Ascending aorta (tissue), 2 donors: ENCODE results near the gene FAM163A. TPM values are rescaled to one million over a fixed set of nuclear protein-coding genes. Genes with fewer than 3 reads are reported as not detected.

ENCODE experiments used
- DNase-seq, 2 donors: peaks; one replicate each; pipeline ENCODE4 v3.0.0-alpha.2; 2019; ENCODE audit warnings: low spot score in 2 of 2
- H3K27ac ChIP-seq, 2 donors: fragments of 200-600 bp; sonication (generic); one replicate each; pipeline ENCODE4 v1.5.1; 2016 to 2017; ENCODE audit warnings: mild to moderate bottlenecking in 1 of 2
- H3K27me3 ChIP-seq: fragments of 200-600 bp; sonication (generic); one replicate; pipeline ENCODE4 v1.5.1; 2017
- H3K36me3 ChIP-seq, 2 donors: fragments of 200-600 bp; sonication (generic); one replicate each; pipeline ENCODE4 v1.5.1; 2016
- H3K4me1 ChIP-seq, 2 donors: fragments of 200-600 bp; sonication (generic); one replicate each; pipeline ENCODE4 v1.5.1; 2016 to 2017; ENCODE audit warnings: mild to moderate bottlenecking in 1 of 2
- H3K4me3 ChIP-seq, 2 donors: fragments of 200-600 bp; sonication (generic); one replicate each; pipeline ENCODE4 v1.5.1; 2016 to 2017; ENCODE audit warnings: mild to moderate bottlenecking in 1 of 2
- H3K9me3 ChIP-seq, 2 donors: fragments of 200-600 bp; sonication (generic); one replicate each; pipeline ENCODE4 v1.5.1; 2016
- CTCF ChIP-seq, 3 experiments: fragments of 200-600 bp in 2 of 3; fragments of 450-650 bp in 1 of 3; sonication (generic) in 2 of 3; IDR thresholded peaks; one replicate each; pipeline ENCODE4 v1.5.1; 2016 to 2019; ENCODE audit warnings: antibody characterized with exemption in 3 of 3, mild to moderate bottlenecking in 1 of 3, moderate library complexity in 1 of 3
- intact Hi-C: fragments of 100-400 bp; cut with DNase I; formaldehyde crosslinking; loops from one replicate; pipeline ENCODE4 v1.15.1; 2023
- total RNA-seq: library from RNA; depleted of rRNA; stranded (reverse); fragments of >200 nt; gene quantifications from one replicate; pipeline ENCODE4 v1.1.0, GENCODE V29; 2016

Gene FAM163A
- total RNA-seq, 1 donor from 2014 or later: not detected

DNA sequence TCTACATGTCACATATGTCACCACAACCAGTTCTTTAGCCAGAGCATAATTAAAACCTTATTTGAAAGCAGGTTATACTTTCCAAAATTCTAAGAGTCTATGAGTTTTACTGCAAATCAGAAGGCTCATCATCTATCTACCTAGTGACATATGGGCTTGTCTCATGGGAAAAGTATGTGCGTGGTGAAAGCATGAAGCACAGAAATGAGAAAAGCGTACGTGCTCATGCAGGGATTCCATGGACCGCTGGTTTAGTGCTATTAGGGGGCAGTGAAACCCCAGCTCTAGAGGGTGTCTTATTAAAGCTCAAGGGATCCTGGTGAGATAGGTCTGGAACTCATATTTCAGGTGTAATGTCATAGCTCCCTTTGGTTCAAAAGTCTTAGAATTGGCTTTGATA, 50.2 kb downstream of the FAM163A start:
- Histone ChIP-seq H3K9me3 (no peaks in the 10 kb centered on the region), H3K27ac (no peak overlapping the region), H3K4me1 (no peaks in the 10 kb centered on the region), H3K36me3 (no peaks in the 10 kb centered on the region), H3K4me3 (no peak overlapping the region), H3K27me3 (no peaks in the 10 kb centered on the region)
- no peak for DNase-seq
- TF ChIP-seq CTCF (IDR thresholded peaks at IDR 0.05): no peak
- intact Hi-C loops: no loop called here

- intact Hi-C loops: no loop called here
- TF ChIP-seq CTCF (IDR thresholded peaks at IDR 0.05): no peak
- Histone ChIP-seq H3K27ac (no peak overlapping the region), H3K27me3 (no peaks in the 10 kb centered on the region), H3K36me3 (no peaks in the 10 kb centered on the region), H3K4me3 (no peak overlapping the region), H3K9me3 (no peaks in the 10 kb centered on the region), H3K4me1 (no peaks in the 10 kb centered on the region)
- no peak for DNase-seq
These were observed 51.1 kb downstream of the FAM163A start for GRCh38 chr1:179794146-179794545.

- Histone ChIP-seq H3K27me3 (no peaks in the 10 kb centered on the region), H3K4me1 (no peaks in the 10 kb centered on the region), H3K36me3 (no peaks in the 10 kb centered on the region), H3K9me3 (no peaks in the 10 kb centered on the region), H3K4me3 (no peak overlapping the region), H3K27ac (no peak overlapping the region)
- no peak for TF ChIP-seq CTCF (IDR thresholded peaks at IDR 0.05)
- no peak for DNase-seq
- intact Hi-C loops: no loop called here
These were observed 51.6 kb downstream of the FAM163A start for GRCh38 chr1:179794669-179795068.

GRCh38 chr1:179798213-179798863, 55.2 kb downstream of the FAM163A start:
- TF ChIP-seq CTCF (IDR thresholded peaks at IDR 0.05): no peak
- DNase-seq: no peak
- intact Hi-C loops: no loop called here

DNA sequence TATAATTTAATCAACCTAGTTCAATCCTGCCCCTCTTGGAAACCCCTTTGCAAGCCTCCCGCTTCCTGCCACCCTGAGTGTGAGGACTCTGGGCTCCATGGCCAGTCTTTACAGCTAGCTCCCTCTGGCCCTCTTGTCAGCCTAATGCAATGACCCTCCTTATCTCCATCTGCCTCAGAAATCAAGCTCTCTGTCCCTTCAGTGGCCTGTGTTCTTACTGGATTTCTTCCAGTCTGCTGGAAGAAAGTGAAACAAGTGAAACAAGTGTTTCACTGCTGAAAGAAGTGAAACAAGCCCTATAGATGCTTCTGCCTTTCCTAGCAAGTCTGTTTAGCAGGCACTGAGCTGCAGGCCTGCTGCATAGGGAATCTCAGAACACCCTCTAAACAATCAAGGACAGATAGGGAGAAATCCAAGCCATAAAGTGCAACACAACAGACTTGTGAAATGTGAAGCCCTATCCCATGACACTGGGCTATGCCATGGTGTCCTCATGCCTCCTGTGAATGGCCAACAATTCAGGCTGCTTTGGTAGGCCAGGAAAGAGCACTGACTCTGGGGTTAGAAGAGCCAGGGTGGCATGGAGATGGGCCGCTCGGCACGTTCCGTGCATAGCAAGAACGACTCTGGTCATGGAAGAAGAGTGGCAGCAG, 55.9 kb downstream of the FAM163A start:
- TF ChIP-seq CTCF (IDR thresholded peaks at IDR 0.05): no peak
- H3K36me3 ChIP-seq: no peaks in the 10 kb centered on the region
- no peak overlapping the region for H3K4me3 ChIP-seq
- H3K4me1 ChIP-seq: no peaks in the 10 kb centered on the region
- no peaks in the 10 kb centered on the region for H3K9me3 ChIP-seq
- H3K27ac ChIP-seq: no peak overlapping the region
- H3K27me3 ChIP-seq: no peaks in the 10 kb centered on the region
- DNase-seq: no peak
- intact Hi-C loops: no loop called here

More at GRCh38 chr1:179798213-179798863, 55.2 kb downstream of the FAM163A start:
- no peak overlapping the region for H3K4me3 ChIP-seq
- H3K27ac ChIP-seq: no peak overlapping the region
- H3K36me3 ChIP-seq: no peaks in the 10 kb centered on the region
- no peaks in the 10 kb centered on the region for H3K27me3 ChIP-seq
- H3K4me1 ChIP-seq: no peaks in the 10 kb centered on the region
- H3K9me3 ChIP-seq: no peaks in the 10 kb centered on the region
